Body of pancreas (tissue), 4 donors: ENCODE results near the gene TTLL10. TPM values are rescaled to one million over a fixed set of nuclear protein-coding genes. Genes with fewer than 3 reads are reported as not detected.

Experiments
- ATAC-seq: fragments of 150-250 bp; one replicate; pipeline ENCODE4 v1.9.1; 2016
- DNase-seq, 4 donors: peaks; one replicate each; pipeline ENCODE4 v3.0.0-alpha.2; 2019
- H3K27ac ChIP-seq, 4 donors: fragments of 200-600 bp; sonication (generic); 1 replicate in 3 of 4; 2 replicates in 1 of 4; pipeline versions ENCODE4 v1.5.1 to v1.6.1; 2016 to 2019; ENCODE audit warnings: mild to moderate bottlenecking in 1 of 4, mixed read lengths in 1 of 4, moderate library complexity in 1 of 4
- H3K27me3 ChIP-seq, 2 donors: fragments of 200-600 bp; sonication (generic); one replicate each; pipeline ENCODE4 v1.6.0; 2016; ENCODE audit warnings: mild to moderate bottlenecking in 1 of 2
- H3K36me3 ChIP-seq, 2 donors: fragments of 200-600 bp; sonication (generic); replicated peaks in 1 of 2; 2 replicates each; pipeline ENCODE4 v1.5.1; 2016; ENCODE audit warnings: low read depth in 2 of 2; ENCODE audit not compliant: insufficient read depth in 1 of 2
- H3K4me1 ChIP-seq: fragments of 200-600 bp; sonication (generic); one replicate; pipeline ENCODE4 v1.6.0; 2016
- H3K4me3 ChIP-seq, 2 donors: fragments of 200-600 bp; sonication (generic); 1 replicate in 1 of 2; 2 replicates in 1 of 2; pipeline ENCODE4 v1.5.1; 2016 to 2019
- H3K9me3 ChIP-seq, 3 donors: fragments of 200-600 bp; sonication (generic); 1 replicate in 2 of 3; 2 replicates in 1 of 3; pipeline ENCODE4 v1.5.1; 2016
- POLR2A ChIP-seq, 3 donors: fragments of 450-650 bp; IDR thresholded peaks; one replicate each; pipeline ENCODE4 v1.6.1; 2016; ENCODE audit warnings: antibody characterized with exemption in 3 of 3, mild to moderate bottlenecking in 2 of 3
- WGBS, 2 donors: methylation state at CpG; one replicate each; pipeline ENCODE4 v1.1.5; 2017; 5-methylcytosine and 5-hydroxymethylcytosine counted together
- intact Hi-C: fragments of 100-400 bp; cut with DNase I; formaldehyde crosslinking; loops from one replicate; pipeline ENCODE4 v1.15.1; 2023
- total RNA-seq, 2 donors: library from RNA; depleted of rRNA; stranded (reverse); fragments of >200 nt; gene quantifications; one replicate each; pipeline ENCODE4 v1.1.0, GENCODE V29; 2016
- TF ChIP-seq, protein P1 (sequence below), 7 experiments: fragments of 450-650 bp in 4 of 7; fragments of 200-600 bp in 3 of 7; sonication (generic) in 3 of 7; IDR thresholded peaks; one replicate each; pipeline ENCODE4 v1.5.1; 2016 to 2019; ENCODE audit warnings: antibody characterized with exemption in 7 of 7

Gene TTLL10
- total RNA-seq, 2 donors from 2014 or later, result 0.66 to 0.78 TPM

DNA sequence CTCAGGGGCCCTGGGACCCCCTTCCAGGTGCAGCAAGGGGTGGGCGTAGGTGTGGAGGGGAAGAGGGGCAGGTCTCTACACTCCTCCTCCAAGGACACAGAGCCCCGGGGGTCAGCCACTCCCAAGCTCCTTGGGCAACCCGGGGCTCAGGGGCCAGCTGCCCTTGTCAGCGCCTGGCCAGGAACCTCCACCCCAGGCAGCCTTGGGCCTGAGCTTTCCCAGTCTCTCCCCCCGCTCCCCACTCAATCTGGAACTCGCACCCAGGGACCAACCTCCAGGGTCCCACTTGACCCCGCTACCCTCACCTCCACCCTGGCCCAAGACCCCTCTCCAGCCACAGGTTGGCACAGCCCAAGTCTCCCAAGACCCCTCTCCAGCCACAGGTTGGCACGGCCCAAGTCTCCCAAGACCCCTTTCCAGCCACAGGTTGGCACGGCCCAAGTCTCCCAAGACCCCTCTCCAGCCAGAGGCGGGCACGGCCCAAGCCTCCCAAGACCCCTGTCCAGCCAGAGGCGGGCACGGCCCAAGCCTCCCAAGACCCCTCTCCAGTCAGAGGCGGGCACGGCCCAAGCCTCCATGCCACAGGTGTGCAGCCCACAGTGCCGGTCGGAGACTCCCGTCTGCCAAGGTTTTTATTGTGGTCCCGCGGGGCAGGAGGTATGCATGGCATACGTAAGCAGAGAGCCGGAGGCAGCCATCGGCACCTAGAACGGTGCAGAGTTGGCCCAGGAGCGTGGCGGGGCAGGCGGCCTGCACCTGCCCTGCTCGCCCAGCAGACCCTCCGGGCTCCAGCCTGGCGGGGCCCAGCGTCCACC, 37.3 kb downstream of the TTLL10 start:
- Histone ChIP-seq H3K4me3 (no peak overlapping the region), H3K36me3 (no peaks in the 10 kb centered on the region), H3K4me1 (peaks cover 14% of the 10 kb centered on the region), H3K27me3 (peaks cover 0 to 12% of the 10 kb centered on the region in 2 donors), H3K9me3 (no peaks in the 10 kb centered on the region), H3K27ac (no peak overlapping the region)
- no peak for TF ChIP-seq POLR2A (IDR thresholded peaks at IDR 0.05)
- TF ChIP-seq, protein P1, sequence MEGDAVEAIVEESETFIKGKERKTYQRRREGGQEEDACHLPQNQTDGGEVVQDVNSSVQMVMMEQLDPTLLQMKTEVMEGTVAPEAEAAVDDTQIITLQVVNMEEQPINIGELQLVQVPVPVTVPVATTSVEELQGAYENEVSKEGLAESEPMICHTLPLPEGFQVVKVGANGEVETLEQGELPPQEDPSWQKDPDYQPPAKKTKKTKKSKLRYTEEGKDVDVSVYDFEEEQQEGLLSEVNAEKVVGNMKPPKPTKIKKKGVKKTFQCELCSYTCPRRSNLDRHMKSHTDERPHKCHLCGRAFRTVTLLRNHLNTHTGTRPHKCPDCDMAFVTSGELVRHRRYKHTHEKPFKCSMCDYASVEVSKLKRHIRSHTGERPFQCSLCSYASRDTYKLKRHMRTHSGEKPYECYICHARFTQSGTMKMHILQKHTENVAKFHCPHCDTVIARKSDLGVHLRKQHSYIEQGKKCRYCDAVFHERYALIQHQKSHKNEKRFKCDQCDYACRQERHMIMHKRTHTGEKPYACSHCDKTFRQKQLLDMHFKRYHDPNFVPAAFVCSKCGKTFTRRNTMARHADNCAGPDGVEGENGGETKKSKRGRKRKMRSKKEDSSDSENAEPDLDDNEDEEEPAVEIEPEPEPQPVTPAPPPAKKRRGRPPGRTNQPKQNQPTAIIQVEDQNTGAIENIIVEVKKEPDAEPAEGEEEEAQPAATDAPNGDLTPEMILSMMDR (IDR thresholded peaks at IDR 0.05), result no peak
- DNase-seq (no peak), ATAC-seq (no peak)
- intact Hi-C loops, result no loop called here
- 92 to 96% methylated on average over 9 to 28 of the region's 31 CpGs for WGBS, 2 donors

DNA sequence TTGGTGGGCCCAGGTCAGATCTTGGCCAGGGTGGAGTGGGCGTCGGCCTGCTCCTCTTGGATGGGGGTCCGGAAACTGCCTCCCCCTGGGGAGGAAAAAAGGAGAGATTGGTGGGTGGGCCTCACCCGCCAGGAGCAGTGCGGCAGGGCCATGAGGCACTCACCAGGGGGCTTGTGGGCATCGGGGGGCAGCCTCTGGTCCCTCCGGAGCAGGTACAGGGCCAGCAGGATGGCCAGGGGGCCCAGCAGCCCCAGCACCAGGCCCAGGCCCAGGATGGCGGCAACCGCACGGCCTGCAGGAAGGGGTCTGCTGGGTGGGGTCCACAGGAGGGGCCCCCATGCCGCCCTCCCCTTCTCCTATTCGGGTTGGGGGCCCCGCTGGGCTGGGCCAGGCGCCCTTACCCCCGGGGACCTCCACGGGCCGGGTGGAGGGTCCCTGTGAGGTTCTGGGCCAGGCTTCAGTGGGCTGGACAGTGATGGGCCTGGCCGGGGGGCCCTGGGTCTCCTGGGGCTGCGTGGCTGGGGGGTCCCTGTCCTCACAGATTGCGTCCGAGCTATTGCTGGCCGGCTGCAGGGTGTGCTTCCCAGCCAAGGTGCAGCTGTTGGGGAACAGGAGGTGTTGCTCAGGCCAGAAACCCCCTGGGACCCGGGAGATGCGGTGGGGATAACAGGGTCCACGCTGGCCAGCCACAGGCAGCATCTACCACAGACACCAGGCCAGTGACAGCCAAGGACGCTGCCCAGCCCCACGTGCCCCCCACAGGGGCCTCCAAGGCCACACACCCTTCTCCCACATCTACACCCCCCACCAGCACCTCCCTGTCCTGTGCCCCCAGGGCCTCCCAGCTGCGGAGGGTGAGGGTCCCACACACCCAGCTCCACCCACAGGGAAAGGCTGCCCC, 38.1 kb downstream of the TTLL10 start:
- peaks cover 0 to 9% of the 10 kb centered on the region in 2 donors for H3K27me3 ChIP-seq
- intact Hi-C loops, result no loop called here
- no peak overlapping the region for H3K4me3 ChIP-seq
- DNase-seq (no peak), ATAC-seq (no peak)
- peaks cover 0 to 2% of the 10 kb centered on the region in 2 donors for H3K36me3 ChIP-seq
- TF ChIP-seq POLR2A (IDR thresholded peaks at IDR 0.05), result no peak
- TF ChIP-seq, protein P1 (IDR thresholded peaks at IDR 0.05), result no peak
- H3K4me1 ChIP-seq, result peaks cover 5% of the 10 kb centered on the region
- H3K9me3 ChIP-seq, result no peaks in the 10 kb centered on the region
- WGBS, 2 donors, result 82 to 89% methylated on average over 3 to 21 of the region's 28 CpGs
- no peak overlapping the region for H3K27ac ChIP-seq

DNA sequence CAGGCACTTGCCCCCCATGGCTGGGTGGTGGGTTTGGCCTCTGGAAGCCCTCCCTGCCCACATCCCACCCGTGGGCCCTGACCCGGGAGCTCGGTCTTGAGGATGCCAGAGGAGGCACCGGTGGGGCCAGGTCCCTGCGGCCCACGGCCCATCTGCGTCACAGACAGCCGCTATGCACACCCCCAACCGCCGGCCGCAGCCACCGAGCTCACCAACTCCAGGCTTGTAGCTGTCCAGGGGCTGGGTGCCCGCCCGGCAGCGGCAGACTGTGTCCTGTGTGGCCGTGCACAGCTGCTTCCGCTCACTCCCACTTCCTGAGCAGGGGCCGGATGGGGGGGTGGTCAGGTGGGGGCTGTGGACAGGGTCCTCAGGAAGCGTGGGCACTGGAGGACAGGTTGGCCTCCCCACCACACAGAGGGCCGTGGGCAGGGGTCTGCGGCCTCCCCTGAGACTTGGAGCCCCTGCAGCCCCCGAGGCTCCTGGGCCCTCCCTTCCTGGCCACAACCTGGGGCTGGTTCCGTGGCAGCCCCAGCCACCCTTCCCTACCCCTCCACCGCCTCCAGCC, 39.2 kb downstream of the TTLL10 start:
- Histone ChIP-seq H3K4me1 (peaks cover 4% of the 10 kb centered on the region), H3K36me3 (peaks cover 0 to 2% of the 10 kb centered on the region in 2 donors), H3K27ac (no peak overlapping the region), H3K27me3 (no peaks in the 10 kb centered on the region), H3K4me3 (no peak overlapping the region), H3K9me3 (no peaks in the 10 kb centered on the region)
- TF ChIP-seq POLR2A (IDR thresholded peaks at IDR 0.05), result no peak
- TF ChIP-seq, protein P1 (IDR thresholded peaks at IDR 0.05), result no peak
- DNase-seq (peak in 1 of 4 donors; percentile 35), ATAC-seq (peak; percentile 25)
- 61 to 67% methylated on average over 11 to 18 of the region's 24 CpGs for WGBS, 2 donors
- intact Hi-C loops, result no loop called here

DNA sequence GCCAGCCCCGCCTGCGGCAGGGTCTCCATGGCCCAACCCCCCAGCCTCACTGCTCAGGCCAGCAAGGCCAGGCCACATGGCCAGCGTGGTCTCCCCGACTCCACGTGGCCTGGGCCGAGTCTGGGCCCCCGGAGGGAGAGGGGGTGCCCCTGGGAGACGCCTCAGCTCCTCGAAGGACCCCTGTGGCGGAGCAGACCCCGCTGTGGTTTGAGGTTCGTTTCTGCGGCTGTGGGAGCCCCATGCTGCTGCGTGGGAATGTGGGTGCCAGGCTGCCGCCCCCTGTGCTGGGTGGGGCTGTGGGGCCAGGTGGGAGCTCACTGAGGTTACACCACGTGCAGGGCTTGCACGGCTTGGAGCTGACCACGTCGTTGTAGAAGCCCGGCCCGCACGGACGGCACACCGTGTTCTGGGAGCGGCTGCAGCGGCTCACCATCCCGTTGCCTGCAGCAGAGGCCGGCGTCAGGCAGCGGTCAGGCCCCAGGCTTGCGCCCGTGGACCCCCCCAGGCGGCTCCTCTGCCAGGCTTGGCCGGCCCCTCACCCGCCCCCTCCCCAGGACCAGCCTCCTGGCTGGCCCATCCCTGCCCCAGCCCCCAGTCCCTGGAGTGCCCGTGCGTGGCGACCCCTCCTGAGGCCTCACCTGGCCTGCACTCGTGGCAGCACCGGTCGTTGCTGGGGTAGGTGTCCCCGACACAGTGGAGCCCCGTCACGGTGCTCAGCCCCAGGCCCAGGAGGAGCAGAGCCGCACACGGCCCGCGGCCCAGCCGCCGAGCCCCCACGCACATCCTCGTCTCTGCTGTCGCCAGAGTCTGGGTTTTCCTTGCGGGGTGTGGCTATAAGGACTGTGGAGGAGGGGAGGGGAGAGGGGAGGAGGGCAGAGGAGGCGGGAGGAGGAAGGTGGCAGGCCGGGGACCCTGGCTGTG, 39.9 kb downstream of the TTLL10 start, which contains the start of gene TNFRSF4:
Gene TNFRSF4, minus strand, starts transcription at position 809 of the 921 bp plus-strand sequence. Its CDS starts 26 bp downstream, at position 783.
- TF ChIP-seq, protein P1 (IDR thresholded peaks at IDR 0.05), result no peak
- no peak for TF ChIP-seq POLR2A (IDR thresholded peaks at IDR 0.05)
- Histone ChIP-seq H3K36me3 (peaks cover 0 to 2% of the 10 kb centered on the region in 2 donors), H3K27me3 (no peaks in the 10 kb centered on the region), H3K4me1 (no peaks in the 10 kb centered on the region), H3K27ac (no peak within 1 kb of the TSS), H3K4me3 (no peak within 1 kb of the TSS), H3K9me3 (no peaks in the 10 kb centered on the region)
- ATAC-seq, result no peak
- DNase-seq, result no peak
- intact Hi-C loops, result no loop called here
- 55 to 66% methylated on average over 23 to 24 of the region's 56 CpGs for WGBS, 2 donors
